Caco-2 (cell line): ENCODE measurements around the gene TRABD2A. TPM values are rescaled to one million over a fixed set of nuclear protein-coding genes. Genes with fewer than 3 reads are reported as not detected.

ENCODE experiments used
- BruUV-seq: library from RNA; stranded (reverse); fragments of 400-500 nt; replicated peaks from 2 replicates; lab custom pipeline; 2021; lab: Mats Ljungman, UMichigan
- CTCF ChIA-PET: fragments of 300-600 bp; sonication (Branson Sonifier 250); formaldehyde crosslinking; loops from one replicate; lab custom pipeline; 2022; ENCODE audit warnings: antibody characterized with exemption; lab: Charles Lee
- POLR2A ChIA-PET: fragments of 300-600 bp; sonication (Branson Sonifier 250); formaldehyde crosslinking; loops from one replicate; lab custom pipeline; 2022; ENCODE audit warnings: antibody characterized with exemption; lab: Charles Lee
- DNase-seq, 2 experiments: peaks; one replicate each; pipeline versions ENCODE4 v3.0.0 to v3.0.0-alpha.2; 2020 to 2022
- H3K27me3 ChIP-seq: replicated peaks from 2 replicates; pipeline ENCODE4 v1.6.0; 2011; ENCODE audit warnings: low read length; ENCODE audit not compliant: control insufficient read depth, insufficient read depth
- H3K36me3 ChIP-seq: 2 replicates; pipeline ENCODE4 v1.5.1; 2011; ENCODE audit warnings: low read length; ENCODE audit not compliant: control insufficient read depth, insufficient read depth
- H3K4me1 ChIP-seq: fragments of 250-450 bp; sonication (Bioruptor Pico); 2 replicates; pipeline ENCODE4 v1.5.1; 2020; ENCODE audit warnings: mild to moderate bottlenecking
- H3K4me3 ChIP-seq: 2 replicates; pipeline ENCODE4 v1.5.1; 2011; ENCODE audit warnings: low read depth, mild to moderate bottlenecking, control low read depth, low read length
- H3K9me3 ChIP-seq: fragments of 250-450 bp; sonication (Bioruptor Pico); 2 replicates; pipeline ENCODE4 v1.5.1; 2020; ENCODE audit warnings: mild to moderate bottlenecking, moderate library complexity
- H3K27ac Mint-ChIP-seq: one replicate; pipeline ENCODE4 v1.8.0; 2022; ENCODE audit warnings: mixed read lengths; ENCODE audit not compliant: unreplicated experiment
- H3K27me3 Mint-ChIP-seq: one replicate; pipeline ENCODE4 v1.8.0; 2022; ENCODE audit warnings: mixed read lengths; ENCODE audit not compliant: insufficient read depth, unreplicated experiment
- H3K36me3 Mint-ChIP-seq: one replicate; pipeline ENCODE4 v1.8.0; 2022; ENCODE audit warnings: mild to moderate bottlenecking, mixed read lengths; ENCODE audit not compliant: insufficient read depth, unreplicated experiment
- H3K4me1 Mint-ChIP-seq: one replicate; pipeline ENCODE4 v1.8.0; 2022; ENCODE audit warnings: low read depth, mixed read lengths; ENCODE audit not compliant: unreplicated experiment
- H3K4me3 Mint-ChIP-seq: one replicate; pipeline ENCODE4 v1.8.0; 2022; ENCODE audit warnings: mild to moderate bottlenecking, moderate library complexity, mixed read lengths; ENCODE audit not compliant: unreplicated experiment
- H3K9me3 Mint-ChIP-seq: one replicate; pipeline ENCODE4 v1.8.0; 2022; ENCODE audit warnings: mixed read lengths; ENCODE audit not compliant: unreplicated experiment
- intact Hi-C: fragments of 100-400 bp; cut with micrococcal nuclease; formaldehyde crosslinking; loops from one replicate; pipeline ENCODE4 v1.10.0; 2022; ENCODE audit not compliant: unreplicated experiment
- total RNA-seq: library from RNA; stranded (reverse); gene quantifications from 2 replicates; pipeline ENCODE4 v1.2.3, GENCODE V29; 2022
- TF ChIP-seq, protein P1 (sequence below), 2 experiments: fragments of 200-600 bp in 1 of 2; IDR thresholded peaks; 1 replicate in 1 of 2; 2 replicates in 1 of 2; pipeline versions ENCODE4 v1.5.1 to v1.8.0; 2011 to 2022; ENCODE audit warnings: antibody characterized with exemption in 1 of 2, control low read depth in 1 of 2, inconsistent platforms in 1 of 2, low read depth in 1 of 2, low read length in 1 of 2, mild to moderate bottlenecking in 1 of 2, moderate library complexity in 1 of 2; ENCODE audit not compliant: insufficient read depth in 1 of 2, severe bottlenecking in 1 of 2, unreplicated experiment in 1 of 2

The TRABD2A gene
- total RNA-seq, 1 experiment from 2014 or later: 1.4 TPM

DNA sequence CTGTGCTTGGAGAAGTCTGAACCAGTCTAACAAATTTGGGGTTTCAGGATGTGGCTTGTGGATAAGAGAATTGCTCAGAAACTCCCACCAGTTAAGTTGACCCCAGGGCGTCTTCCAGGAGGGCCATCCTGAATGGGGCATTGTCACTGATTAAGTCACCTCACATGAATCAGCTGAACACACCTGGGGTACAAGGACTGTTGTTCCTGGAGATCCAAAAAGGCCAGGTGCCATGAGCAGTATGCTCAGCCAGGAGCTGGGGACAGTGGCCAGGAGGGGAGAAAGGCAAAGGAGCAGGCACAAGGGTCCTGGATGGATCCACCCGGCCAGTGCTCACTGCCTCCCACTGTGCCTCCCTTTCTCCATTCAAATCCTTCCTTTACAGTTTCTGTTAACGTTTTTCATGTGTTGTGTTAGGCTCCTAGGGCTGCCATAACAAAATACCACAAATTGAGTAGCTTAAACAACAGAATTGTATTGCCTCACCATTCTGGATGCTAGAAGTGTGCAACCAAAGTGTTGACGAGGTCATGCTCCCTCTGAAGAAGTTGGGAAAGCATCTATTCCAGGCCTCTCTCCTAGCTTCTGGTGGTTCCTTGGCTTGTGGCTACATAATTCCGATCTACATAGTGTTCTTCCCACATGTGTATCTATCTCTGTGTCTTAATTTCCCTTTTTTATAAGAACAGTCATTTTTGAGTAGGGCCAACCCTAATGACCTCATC is 33.4 kb downstream of the TRABD2A start:
- Mint-ChIP-seq H3K4me1 (no peaks in the 10 kb centered on the region), H3K27ac (no peak overlapping the region), H3K36me3 (no peaks in the 10 kb centered on the region), H3K27me3 (peaks cover 14% of the 10 kb centered on the region), H3K4me3 (no peak overlapping the region), H3K9me3 (peaks cover 4% of the 10 kb centered on the region)
- no peaks in the 10 kb centered on the region for H3K36me3 ChIP-seq
- no peaks in the 10 kb centered on the region for H3K4me1 ChIP-seq
- H3K9me3 ChIP-seq: no peaks in the 10 kb centered on the region; the same call in 1 of the 2 replicates
- TF ChIP-seq, protein P1, sequence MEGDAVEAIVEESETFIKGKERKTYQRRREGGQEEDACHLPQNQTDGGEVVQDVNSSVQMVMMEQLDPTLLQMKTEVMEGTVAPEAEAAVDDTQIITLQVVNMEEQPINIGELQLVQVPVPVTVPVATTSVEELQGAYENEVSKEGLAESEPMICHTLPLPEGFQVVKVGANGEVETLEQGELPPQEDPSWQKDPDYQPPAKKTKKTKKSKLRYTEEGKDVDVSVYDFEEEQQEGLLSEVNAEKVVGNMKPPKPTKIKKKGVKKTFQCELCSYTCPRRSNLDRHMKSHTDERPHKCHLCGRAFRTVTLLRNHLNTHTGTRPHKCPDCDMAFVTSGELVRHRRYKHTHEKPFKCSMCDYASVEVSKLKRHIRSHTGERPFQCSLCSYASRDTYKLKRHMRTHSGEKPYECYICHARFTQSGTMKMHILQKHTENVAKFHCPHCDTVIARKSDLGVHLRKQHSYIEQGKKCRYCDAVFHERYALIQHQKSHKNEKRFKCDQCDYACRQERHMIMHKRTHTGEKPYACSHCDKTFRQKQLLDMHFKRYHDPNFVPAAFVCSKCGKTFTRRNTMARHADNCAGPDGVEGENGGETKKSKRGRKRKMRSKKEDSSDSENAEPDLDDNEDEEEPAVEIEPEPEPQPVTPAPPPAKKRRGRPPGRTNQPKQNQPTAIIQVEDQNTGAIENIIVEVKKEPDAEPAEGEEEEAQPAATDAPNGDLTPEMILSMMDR (IDR thresholded peaks at IDR 0.05; ENCODE audit: insufficient read depth in 1 of 2, low read depth in 1 of 2, low read length in 1 of 2, severe bottlenecking in 1 of 2, unreplicated experiment in 1 of 2): no peak
- H3K4me3 ChIP-seq: no peak overlapping the region
- no peak for DNase-seq
- no peaks in the 10 kb centered on the region; the same call in none of the 2 replicates for H3K27me3 ChIP-seq
- intact Hi-C loops: no loop called here
- ChIA-PET CTCF (no interaction called here), POLR2A (no interaction called here)
- BruUV-seq: no TSS peak

DNA sequence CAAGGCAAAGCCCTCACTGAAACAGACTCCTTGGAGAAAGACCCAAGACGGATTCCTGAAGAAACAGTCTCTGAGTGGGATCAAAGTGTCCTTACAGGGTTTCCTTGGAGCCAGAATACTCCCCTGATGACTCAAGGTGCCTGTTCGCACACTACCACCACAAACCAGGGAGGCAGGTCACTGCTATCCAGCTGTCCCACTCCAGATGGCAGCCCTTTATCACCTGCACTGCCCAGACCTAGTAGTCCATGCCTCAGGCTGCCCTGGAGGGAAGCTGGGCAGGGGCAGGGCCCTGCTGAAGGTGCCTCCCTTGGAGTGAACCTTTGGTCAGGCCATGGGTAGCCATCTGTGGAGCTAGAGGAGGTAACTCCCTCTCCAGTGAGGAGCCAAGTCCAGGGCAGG is 34.1 kb downstream of the TRABD2A start:
- Mint-ChIP-seq H3K27ac (no peak overlapping the region), H3K27me3 (peaks cover 14% of the 10 kb centered on the region), H3K9me3 (no peaks in the 10 kb centered on the region), H3K4me1 (no peaks in the 10 kb centered on the region), H3K4me3 (no peak overlapping the region), H3K36me3 (no peaks in the 10 kb centered on the region)
- ChIA-PET POLR2A (no interaction called here), CTCF (no interaction called here)
- H3K4me1 ChIP-seq: no peaks in the 10 kb centered on the region
- no peaks in the 10 kb centered on the region for H3K36me3 ChIP-seq
- intact Hi-C loops: no loop called here
- no peaks in the 10 kb centered on the region; the same call in none of the 2 replicates for H3K27me3 ChIP-seq
- H3K4me3 ChIP-seq: no peak overlapping the region
- H3K9me3 ChIP-seq: no peaks in the 10 kb centered on the region; the same call in 1 of the 2 replicates
- BruUV-seq: no TSS peak
- TF ChIP-seq, protein P1 (IDR thresholded peaks at IDR 0.05; ENCODE audit: insufficient read depth in 1 of 2, low read depth in 1 of 2, low read length in 1 of 2, severe bottlenecking in 1 of 2, unreplicated experiment in 1 of 2): no peak
- no peak for DNase-seq

DNA sequence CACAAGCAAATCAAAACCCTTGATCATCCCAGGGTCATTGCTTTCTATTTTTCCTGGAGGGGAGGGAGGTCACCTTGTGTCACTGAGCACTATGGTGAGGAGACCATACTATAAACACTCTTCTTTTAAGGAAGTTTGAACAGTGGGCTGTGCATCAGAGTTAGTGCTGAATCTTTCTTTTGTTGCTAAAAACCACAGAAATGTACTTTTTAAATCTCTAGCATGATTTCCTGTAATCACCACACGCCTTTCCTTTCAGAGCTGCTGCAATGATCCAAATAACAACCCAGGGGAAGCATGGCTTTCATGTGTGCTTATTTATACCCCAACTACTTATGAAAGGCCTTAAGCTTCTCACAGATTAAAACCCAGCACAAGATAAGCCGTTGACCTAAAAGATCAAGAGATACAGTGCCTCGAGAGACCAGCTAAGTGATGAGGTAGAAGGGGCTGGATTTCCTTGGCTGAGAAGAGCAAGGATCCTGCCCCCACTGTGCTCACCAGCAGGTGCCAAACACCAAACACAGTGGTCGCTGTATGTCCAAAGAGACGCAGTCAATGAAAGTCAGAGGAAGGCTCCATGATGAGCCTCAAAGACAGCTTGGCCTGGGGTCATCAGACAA is 34.7 kb downstream of the TRABD2A start:
- H3K27me3 Mint-ChIP-seq: peaks cover 14% of the 10 kb centered on the region
- no TSS peak for BruUV-seq

More for the DNA sequence above, 34.7 kb downstream of the TRABD2A start:
- POLR2A ChIA-PET: no interaction called here
- Histone ChIP-seq H3K36me3 (no peaks in the 10 kb centered on the region), H3K27me3 (no peaks in the 10 kb centered on the region; the same call in none of the 2 replicates), H3K4me1 (no peaks in the 10 kb centered on the region), H3K9me3 (no peaks in the 10 kb centered on the region; the same call in 1 of the 2 replicates), H3K4me3 (no peak overlapping the region)
- Mint-ChIP-seq H3K4me3 (no peak overlapping the region), H3K36me3 (no peaks in the 10 kb centered on the region), H3K4me1 (no peaks in the 10 kb centered on the region), H3K9me3 (no peaks in the 10 kb centered on the region), H3K27ac (no peak overlapping the region)
- CTCF ChIA-PET: no interaction called here
- TF ChIP-seq, protein P1 (IDR thresholded peaks at IDR 0.05; ENCODE audit: insufficient read depth in 1 of 2, low read depth in 1 of 2, low read length in 1 of 2, severe bottlenecking in 1 of 2, unreplicated experiment in 1 of 2): no peak
- intact Hi-C loops: no loop called here
- no peak for DNase-seq
